Raji (cell line): ENCODE measurements around the gene WDR82.
A peak's percentile ranks its signal among the peaks of the same experiment; 100 is the strongest.

ENCODE experiments used
- POLR2A ChIP-seq: IDR thresholded peaks from 2 replicates; pipeline ENCODE4 v1.6.1; 2011; ENCODE audit warnings: low read depth, low read length, control low read depth; ENCODE audit not compliant: insufficient read depth

WDR82 gene

GRCh38 chr3:52281981-52282801, 3.7 kb upstream of the WDR82 start:
- TF ChIP-seq POLR2A = no peak

GRCh38 chr3:52280050-52280461, 1.6 kb upstream of the WDR82 start:
- TF ChIP-seq POLR2A = no peak

DNA sequence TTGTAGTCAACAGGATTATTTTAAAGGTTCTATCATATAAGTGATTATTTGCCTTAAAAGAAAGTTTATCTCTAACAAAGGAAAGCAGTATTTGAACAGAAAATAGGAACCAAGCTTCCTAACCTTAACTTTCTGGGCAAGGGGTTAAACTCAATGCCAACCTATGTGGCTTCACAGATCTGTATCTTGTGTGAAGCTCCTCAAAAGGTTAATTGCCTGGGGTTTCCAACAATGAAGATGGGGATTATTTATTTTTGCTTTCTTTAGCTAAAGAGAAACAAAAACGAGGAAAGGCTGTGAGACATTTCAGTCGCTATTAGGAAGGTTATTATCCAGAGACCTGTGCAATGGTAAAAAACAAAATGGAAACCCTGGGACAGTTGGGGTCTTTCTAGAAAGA, 1.1 kb upstream of the WDR82 start:
- no peak for TF ChIP-seq POLR2A

DNA sequence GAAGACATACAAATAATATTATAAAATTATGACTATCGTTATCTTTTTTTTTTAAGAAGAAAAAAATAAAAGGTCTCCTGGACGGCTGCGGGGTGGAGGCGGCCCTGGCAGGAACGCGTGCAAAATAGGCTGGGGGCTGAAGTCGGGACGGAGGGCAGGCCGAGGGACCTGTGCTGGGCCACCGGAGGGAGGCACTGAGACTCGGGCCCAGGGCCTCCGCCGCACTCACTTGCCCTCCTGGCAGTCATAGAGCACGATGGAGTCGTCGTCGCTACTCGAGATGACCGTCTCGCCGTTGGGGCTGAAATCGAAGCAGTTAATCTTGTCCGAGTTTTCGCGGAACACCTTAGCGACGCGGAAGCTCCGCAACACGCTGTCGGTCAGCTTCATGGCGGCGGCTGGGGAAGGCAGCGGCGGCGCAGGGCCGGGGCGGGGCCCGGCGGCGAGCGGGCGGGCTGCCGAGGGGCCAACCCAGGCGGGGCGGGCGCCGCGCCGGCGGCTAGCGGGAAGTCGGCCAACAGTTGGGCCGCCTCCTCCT, 408 bp downstream of the WDR82 start:
- TF ChIP-seq POLR2A = no peak; the same call in 1 of the 2 replicates

- peak; percentile 79 for TF ChIP-seq POLR2A
Observed at GRCh38 chr3:52277071-52277964, 1.1 kb downstream of the WDR82 start.

- no peak for TF ChIP-seq POLR2A
Observed at GRCh38 chr3:52272831-52273230, 5.6 kb downstream of the WDR82 start.

DNA sequence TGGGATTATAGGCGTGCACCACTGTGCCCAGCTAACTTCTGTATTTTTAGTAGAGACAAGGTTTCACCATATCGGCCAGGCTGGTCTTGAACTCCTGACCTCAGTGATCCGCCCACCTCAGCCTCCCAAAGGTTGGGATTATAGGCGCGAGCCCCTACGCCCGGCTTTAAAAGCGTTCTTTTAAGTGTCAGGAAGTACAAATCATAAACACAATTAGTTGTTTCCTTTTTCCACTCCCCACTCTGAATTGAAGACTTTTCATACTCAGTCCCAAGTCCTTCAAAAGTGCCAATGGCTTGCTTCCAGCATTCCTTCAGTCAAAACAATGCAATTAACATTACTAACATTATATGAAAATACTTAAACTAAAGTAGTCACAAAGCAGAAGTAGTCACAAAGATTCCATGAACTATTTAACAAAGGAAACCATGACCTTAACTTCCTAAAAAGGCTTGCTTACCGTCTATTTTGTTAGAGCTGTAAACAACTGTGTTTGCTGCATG, 8.1 kb downstream of the WDR82 start:
- TF ChIP-seq POLR2A = no peak

DNA sequence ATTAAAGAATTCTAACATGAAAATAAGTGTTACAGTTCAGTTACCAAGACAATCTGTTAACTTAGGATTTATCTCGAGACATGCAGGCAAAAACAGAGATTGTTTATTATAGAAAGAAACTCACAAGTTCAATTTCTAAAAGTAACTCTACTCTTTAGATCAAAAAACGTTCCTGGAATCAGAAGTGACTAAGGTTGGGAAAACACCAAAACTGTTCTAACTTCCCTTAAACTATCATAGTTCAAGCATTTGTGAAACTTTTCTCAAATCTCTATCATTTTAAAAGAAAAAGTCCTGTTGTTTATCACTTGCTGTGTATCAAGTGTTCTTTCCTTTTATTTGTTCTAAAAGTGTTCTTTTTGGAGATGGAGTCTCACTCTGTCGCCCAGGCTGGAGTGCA, 8.7 kb downstream of the WDR82 start:
- TF ChIP-seq POLR2A = no peak

DNA sequence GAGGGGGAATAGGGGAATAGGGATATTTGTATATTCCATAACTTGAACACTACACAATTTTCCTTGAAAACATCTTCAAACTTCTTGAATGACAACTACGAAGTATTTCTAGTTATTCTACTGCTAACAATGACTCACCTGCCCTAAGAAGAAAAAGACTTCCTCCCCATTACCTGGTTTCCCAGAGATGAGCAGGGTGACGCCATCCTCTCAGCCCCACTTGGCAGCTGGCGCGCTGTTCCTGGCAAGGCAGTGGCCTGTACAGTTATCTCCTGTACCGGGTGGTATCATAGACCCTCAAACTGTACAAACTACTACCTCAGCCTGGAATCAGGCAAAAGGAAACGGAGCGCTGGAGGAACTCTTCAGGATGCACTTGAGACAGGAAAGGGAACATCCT, 10.4 kb downstream of the WDR82 start:
- no peak for TF ChIP-seq POLR2A

GRCh38 chr3:52265387-52265786, 13.1 kb downstream of the WDR82 start:
- no peak for TF ChIP-seq POLR2A

- TF ChIP-seq POLR2A = no peak
Observed at GRCh38 chr3:52262447-52262846, 16.0 kb downstream of the WDR82 start.

- no peak for TF ChIP-seq POLR2A
Observed at GRCh38 chr3:52259448-52259847, 19.0 kb downstream of the WDR82 start.

DNA sequence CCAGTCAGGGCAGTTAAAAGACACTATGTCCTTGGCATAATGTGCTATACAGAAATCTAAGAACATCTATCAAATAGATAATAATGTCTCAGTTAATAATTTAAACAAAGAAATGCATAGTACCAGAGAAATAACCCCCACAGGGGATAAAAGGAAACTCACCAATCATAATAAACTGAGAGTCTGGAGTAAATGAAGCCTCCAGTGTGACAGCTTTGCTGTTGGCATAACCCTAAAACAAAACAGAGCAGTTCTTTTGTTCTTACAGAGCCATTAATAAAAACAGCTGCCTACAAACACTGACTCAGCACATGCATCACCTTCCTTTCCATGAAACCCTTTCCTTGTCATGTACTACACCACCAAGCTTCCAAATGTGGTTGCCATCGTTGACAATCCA, 19.4 kb downstream of the WDR82 start:
- no peak for TF ChIP-seq POLR2A

DNA sequence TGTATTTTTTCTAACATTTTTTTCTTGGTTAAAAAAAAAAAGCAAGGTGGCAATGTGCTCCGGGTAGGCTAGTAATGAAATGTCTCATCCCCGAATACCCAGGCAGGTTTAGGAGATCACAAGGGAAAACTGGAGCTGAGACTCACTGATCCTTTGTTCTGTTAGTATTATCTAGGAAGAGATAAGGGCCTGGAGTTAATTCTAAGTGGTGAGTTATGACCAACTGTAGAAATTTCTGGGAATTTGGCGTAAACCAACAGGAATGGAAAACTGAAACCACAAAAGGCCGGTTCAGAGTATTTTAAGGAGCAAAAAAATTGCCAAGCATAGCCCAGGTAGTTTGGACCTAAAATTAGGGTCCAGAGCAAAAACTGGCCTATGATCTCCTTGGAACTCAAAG, 20.5 kb downstream of the WDR82 start:
- TF ChIP-seq POLR2A = no peak

DNA sequence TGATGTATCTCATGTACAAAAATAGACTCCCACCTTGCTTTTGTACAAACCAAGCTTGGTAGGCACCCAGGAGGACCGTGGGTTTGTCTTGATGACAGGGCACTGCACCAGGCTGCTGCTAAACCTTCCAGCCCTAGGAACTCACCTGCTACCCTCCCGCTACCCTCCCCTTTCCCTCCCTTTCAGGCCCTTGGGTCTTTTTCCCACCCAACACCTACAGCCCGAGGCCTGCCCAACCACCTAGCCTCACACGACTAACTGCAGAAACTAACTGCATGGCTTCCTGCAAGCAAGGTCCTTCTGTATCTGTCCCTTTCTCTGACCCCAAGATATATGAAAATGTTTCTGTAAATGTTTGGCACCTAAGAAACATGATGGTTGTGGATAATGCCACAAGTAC, 21.8 kb downstream of the WDR82 start:
- no peak for TF ChIP-seq POLR2A
